Measurements from ENCODE around the gene MARK3.
A peak's percentile ranks its signal among the peaks of the same experiment; 100 is the strongest.

Gene MARK3

DNA sequence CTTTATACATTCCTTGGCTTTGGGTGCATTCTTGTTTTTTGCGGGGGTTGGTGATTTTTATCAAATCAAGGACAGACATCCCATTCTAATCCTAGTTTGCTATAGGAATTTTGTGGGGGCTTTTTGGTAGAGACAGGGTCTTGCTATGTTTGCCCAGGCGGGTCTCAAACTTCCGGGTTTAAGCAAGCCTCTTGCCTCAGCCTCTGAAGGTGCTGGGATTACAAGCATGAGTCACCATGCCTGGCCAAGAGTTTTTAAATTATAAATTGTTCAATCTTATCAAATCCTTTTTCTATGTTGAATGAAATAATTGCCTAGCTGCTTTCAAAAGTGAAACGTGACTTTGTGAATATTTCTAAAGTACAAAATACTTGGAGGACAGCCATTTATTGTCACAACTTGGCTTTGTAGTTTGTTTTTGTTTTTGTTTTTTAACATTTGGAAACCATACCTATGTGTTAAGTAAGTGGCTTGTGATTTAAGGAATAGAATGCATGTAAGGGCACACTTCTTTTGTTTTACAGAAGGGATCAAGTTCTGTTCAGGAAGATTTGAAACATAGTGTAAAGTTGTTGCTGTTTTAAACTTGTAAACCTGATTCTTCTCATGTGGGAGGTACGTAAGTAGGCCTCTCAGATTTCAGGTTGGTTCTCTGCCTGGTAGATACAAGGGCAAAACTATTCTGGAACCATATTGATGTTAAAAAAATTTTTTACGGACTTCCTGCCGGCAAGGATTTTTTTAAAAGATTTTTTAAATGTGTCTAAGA lies 13.4 kb downstream of the MARK3 start:
- no peak for DNase-seq

DNA sequence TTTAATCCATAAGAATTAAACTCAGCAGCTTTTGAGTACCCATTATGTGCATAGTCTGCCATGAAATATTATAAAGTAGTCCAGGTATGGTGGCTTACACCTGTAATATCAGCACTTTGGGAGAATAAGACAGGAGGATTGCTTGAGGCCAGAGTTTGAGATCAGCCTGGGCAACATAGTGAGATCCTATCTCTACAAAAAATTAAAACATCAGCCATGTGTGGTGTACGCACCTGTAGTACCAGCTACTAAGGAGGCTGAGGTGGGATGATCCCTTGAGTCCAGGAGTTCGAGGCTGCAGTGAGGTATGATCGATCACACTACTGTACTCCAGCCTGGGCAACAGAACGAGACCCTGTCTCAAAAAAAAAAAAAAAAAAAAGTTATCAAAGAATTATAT lies 15.3 kb downstream of the MARK3 start:
- no peak for DNase-seq

DNA sequence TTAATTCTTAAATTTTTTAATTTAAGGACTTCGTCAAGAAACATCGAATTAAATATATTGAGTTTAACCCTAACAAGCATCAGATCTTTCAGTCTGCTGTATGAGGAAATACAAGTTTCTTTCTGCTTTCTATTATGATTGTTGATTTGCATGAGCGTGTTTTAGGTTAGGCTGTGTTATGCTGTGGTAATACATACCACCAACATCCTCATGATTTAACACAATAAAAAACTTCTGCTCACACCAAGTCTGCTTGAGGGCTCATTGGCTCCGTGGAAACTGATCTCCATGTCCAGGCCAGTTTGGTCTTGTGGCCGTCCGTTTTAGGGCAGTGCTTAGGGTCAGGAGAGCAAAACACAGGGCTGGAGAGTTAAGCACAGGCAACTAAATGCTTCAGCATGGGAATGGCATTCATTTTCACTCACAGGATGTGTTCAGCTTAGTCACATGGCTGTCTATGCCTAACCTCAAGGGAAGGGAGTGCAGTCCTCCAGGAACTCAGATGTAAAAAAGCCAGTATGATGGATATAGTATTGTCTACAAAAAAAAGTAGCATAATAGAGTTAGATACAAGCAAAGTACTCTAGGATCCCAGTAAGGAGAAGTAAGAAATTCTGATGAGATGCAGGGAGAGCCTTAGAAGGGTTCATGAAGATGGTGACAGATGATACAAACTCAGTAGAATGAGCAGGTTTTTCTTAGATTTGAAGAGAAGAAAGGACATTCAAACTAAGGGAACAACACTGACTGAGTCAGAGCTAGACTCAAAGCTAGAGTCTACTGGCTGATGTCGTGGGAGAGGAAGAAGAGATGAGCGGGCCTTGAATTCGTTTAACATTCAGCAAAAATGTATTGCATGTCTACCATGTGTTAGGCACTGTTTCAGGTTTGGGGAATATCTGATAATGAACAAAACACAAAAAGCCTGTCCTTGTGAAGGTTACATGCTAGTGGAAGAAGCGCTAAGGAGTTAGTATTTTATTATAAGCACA lies 16.3 kb downstream of the MARK3 start:
- DNase-seq, result peak; percentile 85

DNA sequence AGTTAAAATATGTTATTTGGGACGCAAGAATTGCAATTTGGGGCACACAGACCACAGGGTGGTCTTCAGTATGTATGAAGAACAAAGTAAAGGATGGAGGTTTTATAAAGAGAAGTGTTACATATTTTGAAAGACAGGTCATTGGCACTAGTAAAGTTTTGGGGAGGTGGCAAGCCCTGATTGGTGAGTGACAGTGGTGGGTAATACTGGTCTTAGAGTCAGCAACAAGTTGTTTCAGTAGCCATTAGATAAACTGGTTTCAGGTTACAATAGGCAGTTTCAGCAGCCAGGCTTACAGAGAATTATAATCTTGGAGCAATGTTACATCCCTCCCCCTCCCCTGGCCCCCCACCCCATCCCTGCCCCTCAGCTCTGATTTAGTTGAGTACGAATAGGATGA lies 17.5 kb downstream of the MARK3 start:
- no peak for DNase-seq

DNA sequence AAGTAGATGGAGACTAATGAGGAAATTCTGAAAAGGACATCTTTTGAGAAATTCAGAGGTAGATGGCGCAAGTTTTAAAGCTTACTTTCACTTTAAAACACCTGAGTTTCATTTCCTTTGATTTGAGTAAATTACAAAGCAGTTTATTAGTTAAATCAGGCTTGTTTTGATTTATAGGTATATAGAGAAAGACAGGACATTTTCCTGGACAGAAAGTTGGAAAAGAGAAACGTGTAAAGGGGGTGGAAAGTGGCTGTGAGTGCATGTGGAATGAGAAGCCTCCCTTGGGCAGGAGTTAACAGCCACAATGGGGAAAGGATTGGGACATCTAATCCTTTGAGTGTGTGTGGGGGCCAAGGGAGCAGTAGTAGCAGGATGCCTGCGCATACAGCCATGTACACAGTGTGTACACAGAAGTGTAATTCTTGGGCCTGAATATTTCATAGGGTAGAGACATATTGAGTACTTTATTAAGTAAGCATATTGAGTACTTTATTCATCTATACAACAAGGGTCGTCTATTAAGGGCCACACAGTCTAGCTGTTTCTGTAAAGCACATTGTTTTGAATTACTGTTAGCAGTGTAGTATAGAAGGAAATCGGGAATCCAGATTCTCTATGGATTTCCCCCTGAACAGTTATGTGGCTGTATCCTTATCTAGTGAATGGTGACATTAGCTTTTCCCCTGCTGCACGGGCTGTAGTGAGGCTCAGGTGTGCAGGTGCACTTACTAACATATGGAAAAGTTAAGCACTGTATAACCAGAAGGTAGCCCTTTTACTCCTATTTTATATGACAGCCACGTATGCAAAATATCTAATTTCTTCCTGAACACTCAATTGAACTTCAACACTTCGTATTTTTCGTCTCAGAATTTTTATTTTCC lies 19.1 kb downstream of the MARK3 start:
- DNase-seq, result no peak

DNA sequence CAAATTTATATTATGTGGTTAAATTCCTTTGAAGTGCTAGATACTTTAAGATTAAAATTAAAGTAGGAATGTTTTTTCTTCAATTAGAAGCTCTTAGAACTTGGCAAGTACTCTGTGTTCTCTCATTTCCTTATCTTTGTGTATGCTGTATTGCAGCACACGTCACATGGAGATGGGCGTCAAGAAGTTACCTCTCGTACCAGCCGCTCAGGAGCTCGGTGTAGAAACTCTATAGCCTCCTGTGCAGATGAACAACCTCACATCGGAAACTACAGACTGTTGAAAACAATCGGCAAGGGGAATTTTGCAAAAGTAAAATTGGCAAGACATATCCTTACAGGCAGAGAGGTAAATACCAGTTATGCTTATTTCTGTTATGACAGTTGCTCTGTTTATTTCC lies 19.7 kb downstream of the MARK3 start:
- no peak for DNase-seq

DNA sequence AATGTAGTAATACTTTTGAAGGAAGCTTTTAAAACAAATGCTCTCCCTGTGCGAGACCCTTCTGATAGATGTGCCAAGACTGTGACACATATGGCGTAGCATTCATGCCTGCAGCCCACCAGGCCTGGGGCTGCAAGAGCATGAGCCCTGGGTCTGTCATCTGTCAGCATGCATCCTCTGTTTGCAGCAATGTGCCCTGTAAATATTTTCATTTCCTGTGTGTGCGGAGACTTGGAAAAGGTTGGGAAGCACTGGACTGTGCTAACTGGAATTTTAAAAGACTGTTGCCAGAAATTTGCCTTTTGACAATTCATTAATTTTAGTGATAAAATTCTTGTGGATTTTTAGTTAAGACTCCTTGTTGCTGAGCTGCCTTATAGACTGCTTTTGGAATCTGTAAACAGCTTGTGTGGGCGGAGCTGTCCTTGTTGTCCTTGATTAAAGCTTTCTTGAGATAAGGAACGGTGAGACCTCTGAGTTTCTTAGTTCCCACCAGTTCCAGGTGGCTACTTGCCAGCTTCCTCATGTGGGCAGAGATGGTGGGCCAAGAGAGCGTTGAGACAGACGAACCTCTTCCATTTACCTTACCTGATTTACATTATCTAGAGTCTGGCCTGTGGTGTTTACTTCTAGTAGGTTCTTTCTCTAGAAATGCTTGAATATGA lies 23.4 kb downstream of the MARK3 start:
- DNase-seq, result no peak

DNA sequence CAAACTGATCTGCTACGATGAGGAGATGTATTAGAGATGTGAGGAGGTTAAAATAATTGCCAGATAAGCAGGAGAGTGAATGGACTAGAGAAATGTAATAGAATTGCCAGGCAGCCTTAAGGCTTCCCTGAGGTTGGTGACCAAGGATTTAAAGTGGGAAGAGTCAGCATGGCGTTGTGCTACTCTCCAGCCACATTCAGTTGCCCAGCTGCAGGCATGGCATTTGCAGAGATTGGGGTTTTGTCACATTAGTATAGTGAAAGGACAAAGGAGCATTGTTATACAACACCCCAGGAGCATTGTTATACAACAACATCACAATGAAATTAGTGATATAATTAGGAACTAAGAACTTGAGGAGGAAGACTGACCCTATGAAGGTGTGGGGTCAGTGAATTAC lies 31.7 kb downstream of the MARK3 start:
- no peak for DNase-seq

DNA sequence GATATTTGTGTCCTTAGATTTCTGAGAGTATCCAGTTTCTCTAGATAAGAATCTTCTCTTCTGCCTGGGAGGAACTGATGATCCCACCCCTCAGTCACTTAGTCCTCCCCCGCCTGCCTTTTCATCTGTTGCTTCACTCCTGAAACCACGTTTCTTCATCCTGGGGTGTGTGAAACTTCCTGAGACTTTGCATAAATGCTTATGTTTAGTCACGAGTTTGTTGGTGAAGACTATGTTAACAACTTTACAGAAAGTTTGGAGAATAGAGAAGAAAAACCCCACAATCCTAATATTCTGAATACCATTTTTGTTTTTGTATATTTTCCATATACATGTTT lies 33.2 kb downstream of the MARK3 start:
- DNase-seq, result peak; percentile 65

DNA sequence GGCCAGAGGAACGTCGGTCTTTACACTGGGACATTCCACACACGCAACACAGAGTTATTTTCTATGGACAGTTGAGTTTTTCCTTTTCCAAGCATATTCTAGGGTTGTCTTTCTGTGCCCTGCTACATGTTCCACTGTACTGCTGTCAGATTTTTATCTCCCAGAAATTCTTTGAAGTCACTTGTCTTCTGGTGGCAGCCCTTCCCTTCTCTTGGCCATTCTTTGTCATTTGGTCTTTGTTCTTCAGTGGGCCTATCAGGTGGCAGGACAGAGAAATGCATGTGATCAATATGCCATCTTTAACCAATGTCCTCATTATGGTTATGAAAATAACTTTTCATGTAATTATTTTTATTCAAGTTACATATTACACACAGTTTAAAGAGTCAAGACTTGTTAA lies 36.3 kb downstream of the MARK3 start:
- no peak for DNase-seq

DNA sequence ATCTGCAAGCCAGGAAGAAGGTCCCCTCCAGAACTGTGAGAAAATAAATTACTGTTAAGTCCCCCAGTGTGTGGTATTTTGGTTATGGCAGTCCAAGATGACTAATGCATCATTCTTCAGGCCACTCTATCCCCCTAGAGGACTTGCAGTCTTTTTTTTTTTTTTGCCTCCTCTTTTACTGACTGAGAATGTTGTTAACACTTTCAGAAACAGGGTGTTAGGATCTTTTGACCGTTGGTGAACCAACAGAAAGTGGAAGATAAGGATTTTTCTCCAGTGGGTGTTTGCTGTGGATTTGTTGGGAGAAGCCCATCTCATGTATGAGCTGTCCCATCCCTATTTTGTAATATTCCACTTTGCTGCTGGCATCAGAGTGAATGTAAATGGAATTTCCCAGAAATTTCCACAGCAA lies 37.8 kb downstream of the MARK3 start:
- no peak for DNase-seq

DNA sequence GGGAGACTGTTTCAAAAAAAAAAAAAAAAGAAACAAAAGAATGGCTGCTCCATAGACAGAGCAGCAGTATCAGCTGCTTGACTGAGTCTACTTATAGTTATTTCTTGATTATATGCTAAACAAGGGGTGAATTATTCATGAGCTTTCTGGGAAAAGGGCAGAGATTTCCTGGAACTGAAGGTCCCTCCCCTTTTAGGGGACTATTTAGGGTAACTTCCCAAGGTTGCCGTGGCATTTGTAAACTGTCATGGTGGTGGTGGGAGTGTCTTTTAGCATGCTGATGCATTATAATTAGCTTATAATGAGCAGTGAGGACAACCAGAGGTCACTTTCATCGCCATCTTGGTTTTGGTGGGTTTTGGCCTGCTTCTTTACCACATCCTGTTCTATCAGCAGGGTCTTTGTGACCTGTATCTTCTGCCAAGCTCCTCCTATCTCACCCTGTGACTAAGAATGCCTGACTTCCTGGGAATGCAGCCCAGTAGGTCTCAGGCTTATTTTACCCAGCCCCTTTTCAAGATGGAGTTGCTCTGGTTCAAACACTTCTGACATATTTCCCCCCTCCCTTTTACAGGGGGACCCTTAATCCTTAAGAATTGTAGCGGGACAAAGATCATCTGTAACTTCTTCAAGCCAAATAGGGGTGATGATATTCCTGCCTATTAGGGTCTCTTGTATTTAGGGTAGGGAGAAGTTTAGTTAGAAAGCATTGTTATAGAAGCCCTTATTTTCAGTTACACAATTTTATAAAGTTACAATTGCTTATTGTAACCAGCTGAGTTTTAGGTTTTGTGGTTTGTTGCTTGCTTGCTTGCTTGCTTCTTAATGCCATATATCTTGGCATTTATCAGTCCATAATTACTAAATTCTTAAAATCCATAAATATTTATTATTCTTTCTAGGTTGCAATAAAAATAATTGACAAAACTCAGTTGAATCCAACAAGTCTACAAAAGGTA lies 42.5 kb downstream of the MARK3 start:
- DNase-seq, result peak; percentile 80

DNA sequence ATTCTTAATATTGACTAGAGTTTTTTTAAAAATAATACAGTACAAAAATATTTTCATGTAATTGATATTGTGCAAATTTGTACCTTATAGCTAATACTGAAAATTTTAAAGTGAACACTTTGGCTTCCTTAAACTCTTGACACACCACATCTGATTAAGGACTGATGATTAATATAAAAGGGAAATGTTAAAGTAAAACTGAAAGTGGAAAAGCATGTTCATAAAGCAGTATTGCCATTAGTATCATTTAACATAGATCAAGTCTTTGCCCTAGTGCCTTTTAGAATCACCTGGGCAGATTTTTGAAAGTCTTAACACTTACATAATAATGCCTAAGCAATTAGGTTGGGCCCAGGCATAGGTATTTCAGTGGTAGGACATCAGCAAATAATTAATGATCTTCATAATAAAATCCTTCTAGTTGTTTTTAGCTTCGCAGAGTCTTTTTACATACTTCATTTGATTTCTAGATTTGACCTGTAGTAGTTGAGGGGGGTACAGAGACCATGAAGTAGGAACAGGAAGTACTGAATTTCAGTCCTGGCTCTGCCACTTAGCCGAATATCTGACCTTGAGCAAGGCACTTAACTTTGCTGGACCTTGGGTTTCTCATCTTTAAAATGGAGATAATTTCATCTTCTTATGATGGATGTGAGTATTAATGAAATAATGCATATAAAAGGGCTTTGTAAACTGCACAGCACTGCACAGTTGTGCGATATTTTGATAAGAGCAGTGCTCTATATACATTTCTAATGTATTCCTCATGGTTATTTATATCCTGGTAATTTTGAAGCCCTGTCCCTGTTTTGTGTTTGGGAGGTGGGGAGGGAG lies 43.7 kb downstream of the MARK3 start:
- no peak for DNase-seq

DNA sequence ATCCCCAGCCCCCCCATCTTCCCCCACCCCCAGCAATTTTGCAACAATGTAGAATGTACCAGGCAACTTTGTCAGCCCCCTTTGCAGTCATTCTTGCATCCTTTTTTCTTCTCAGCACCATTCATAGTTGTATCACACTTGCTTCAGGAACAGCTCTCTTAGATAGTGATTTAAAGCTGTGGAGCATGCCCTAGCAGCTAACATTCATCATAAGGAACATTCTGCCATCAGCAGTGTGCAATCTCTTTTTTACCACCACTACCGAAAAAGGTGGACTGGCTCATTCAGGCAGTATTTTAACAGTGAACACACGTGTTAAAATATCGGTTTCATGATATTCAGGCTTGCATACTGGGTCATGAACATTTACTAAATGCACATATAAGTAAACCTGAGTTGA lies 45.1 kb downstream of the MARK3 start:
- DNase-seq, result no peak

DNA sequence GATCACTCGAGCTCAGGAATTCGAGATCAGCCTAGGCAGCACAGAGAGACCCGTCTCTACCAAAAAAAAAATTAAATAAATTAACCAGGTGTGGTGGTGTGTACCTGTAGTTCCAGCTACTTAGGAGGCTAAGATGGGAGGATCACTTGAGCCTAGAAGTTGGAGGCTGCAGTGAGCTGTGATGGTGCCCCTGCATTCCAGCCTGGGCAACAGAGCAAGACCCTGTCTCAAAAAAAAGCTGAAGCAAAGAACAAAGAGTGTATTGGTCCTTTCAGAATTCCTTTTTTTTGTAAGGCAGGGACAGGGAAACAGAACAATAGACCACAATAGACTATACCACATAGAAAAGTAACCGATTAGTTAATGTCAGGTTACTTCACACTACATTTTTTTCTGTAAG lies 47.4 kb downstream of the MARK3 start:
- DNase-seq, result no peak

DNA sequence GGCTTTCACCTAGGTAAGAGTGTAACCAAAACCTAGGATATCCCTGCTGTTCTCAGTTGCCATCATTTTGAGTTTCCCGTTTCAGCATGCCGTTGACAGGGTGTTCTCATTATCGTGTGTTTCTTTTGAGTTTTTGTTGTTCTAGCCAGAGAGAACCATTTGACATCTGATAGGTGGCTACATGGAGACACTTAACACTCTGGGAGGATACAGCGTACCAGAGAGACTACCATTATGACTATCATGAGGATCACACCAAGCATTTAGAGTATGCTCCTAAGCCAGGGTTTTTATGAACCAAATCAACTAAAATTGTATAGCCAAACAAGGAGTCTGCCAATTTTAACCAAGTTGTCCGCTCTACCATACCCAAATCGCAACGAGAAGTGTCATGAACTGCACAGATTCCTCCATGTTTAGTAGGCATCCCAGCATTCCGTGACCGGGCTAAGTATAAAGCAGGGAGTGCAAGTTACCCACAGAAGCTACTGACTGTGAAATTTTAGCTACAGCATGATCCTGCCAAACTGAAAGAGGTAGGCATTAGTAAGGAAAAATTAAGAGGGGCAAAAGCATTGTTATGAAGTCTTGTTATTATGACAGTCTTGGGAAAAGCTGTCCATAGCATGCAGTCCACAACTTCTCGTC lies 48.8 kb downstream of the MARK3 start:
- DNase-seq, result no peak

DNA sequence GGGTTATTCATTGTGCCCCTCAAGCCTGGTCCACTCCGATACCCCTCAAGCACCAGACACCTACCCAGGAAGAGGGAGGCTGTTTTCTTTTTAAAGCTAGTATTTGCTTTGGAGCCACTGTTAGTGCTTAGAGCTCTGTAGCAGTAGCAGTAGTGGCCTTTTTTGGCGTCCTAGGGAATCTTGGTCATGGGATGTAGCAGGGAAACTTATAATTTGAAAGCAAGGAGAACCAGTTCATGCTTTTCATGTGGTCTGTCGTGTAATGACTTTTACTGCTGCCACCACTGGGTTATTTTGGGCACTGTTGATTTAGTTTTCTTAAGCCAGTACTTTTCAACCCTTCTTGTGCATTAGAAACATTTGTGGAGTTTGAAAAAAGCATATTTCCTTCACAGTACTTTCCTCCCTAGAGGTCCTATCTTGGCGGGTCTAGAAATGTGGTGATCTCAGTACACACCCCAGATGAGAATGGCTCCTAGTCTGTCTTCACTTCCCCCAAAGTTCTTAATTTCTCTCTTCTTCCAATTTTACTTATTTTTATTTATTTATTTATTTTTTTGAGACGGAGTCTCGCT lies 49.7 kb downstream of the MARK3 start:
- DNase-seq, result no peak

DNA sequence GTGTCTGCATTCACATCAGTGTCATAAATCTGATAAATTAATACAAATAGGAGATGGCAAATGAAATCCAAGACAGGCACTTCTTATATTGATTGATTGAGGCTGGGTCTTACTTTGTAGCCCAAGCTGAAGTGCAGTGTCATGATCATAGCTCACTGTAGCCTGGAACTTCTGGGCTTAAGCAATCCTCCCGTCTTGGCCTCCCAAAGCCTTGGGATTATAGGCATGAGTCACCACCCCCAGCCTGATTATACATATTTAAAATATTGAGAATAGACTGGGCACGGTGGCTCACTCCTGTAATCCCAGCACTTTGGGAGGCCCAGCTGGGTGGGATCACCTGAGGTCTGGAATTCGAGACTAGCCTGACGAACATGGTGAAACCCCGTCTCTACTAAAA lies 51.3 kb downstream of the MARK3 start:
- no peak for DNase-seq

DNA sequence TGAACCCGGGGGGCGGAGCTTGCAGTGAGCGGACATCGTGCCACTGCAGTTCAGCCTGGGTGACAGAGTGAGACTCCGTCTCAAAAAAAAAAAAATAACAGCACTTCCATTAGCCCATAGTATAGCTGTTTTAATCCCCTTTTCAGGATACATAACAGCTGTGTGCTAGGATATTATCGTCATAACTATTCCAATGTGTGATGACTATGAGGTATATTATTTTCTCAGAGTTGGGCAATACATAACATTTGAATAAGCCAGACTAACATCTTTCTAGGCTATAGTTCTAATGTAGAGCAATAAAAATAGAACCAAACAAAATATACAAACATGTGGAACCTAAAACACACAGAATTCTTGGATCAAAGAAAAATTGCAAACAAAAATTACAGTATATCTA lies 57.1 kb downstream of the MARK3 start:
- no peak for DNase-seq

DNA sequence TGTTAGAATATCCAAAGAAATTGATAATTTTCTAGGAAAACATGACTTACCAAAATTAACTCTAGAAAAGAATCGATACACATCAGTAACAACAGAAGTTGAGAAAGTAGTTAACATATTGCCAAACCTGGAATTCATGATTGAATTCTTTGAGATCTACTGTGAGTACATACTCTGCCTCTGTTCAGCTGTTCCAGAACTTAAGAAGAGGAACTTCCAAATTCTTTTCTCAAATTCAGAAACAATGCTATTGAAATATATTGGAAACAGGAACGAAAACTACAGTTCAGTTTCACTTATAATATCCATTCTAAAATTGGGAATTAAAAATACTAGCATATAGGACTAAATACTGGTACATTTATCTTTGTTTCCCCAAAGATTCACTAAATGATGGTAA lies 57.9 kb downstream of the MARK3 start:
- no peak for DNase-seq
